ENCODE results near the gene FFAR1. TPM values are rescaled to one million over a fixed set of nuclear protein-coding genes. Genes with fewer than 3 reads are reported as not detected.

FFAR1 gene
- total and polyA plus RNA-seq, 2 donors (not counting 1 experiment from before 2014, with no cell fraction given) = 3.0 to 17.9 TPM

GRCh38 chr19:35304036-35304435 is 43.7 kb upstream of the FFAR1 start:
- no peak overlapping the region for H3K27ac Mint-ChIP-seq

GRCh38 chr19:35305181-35305580 is 42.5 kb upstream of the FFAR1 start:
- Histone ChIP-seq H3K9me3 (ENCODE audit: control extremely low read depth in 1 of 3, control insufficient read depth in 2 of 3, insufficient read depth in 1 of 3, low read length in 2 of 3) (no peaks in the 10 kb centered on the region), H3K4me3 (ENCODE audit: control extremely low read depth in 1 of 5, extremely low read depth in 1 of 5, insufficient read depth in 1 of 5, low read depth in 2 of 5, low read length in 4 of 5) (no peak overlapping the region), H3K79me2 (ENCODE audit: control insufficient read depth, insufficient read depth, low read length) (peaks cover 22% of the 10 kb centered on the region), H3K36me3 (replicated peaks in 1 of 2; ENCODE audit: control extremely low read depth in 1 of 2, control insufficient read depth in 1 of 2, extremely low read depth in 1 of 2, insufficient read depth in 2 of 2, low read length in 1 of 2) (no peaks in the 10 kb centered on the region), H3K4me1 (ENCODE audit: control insufficient read depth in 2 of 2, insufficient read depth in 2 of 2, low read length in 2 of 2) (peaks cover 17 to 32% of the 10 kb centered on the region in 2 donors), H3K27ac (ENCODE audit: low read length in 2 of 2) (no peak overlapping the region), H3K9ac (ENCODE audit: low read length) (no peak overlapping the region), H4K20me1 (ENCODE audit: control insufficient read depth, insufficient read depth, low read length, poor library complexity, severe bottlenecking) (no peaks in the 10 kb centered on the region), H3K4me2 (replicated peaks; ENCODE audit: low read depth, low read length, poor library complexity, severe bottlenecking) (no peak overlapping the region), H2AFZ (ENCODE audit: insufficient read depth, low read depth, low read length, poor library complexity, severe bottlenecking) (no peak overlapping the region), H3K27me3 (replicated peaks in 1 of 4; ENCODE audit: control extremely low read depth in 1 of 4, control insufficient read depth in 3 of 4, insufficient read depth in 4 of 4, low read length in 3 of 4) (no peaks in the 10 kb centered on the region)
- H3K4me3 Mint-ChIP-seq = no peak overlapping the region
- CTCF ChIA-PET = interaction anchor here (0.6 to 5.0 kb wide), 13 partner anchors 9 to 190 kb away, joined by 3 to 35 read pairs (median 3); no protein-coding TSS in a partner anchor
- no peak for DNase-seq
- 100% methylated on average over 1 of the region's 6 CpGs for WGBS (ENCODE audit: insufficient coverage)
- TF ChIP-seq CTCF (IDR thresholded peaks at IDR 0.05) (no peak), EZH2 (IDR thresholded peaks at IDR 0.05; ENCODE audit: borderline replicate concordance, insufficient read depth, low read depth, low read length, poor library complexity, severe bottlenecking) (no peak)
- no peaks in the 10 kb centered on the region for H3K27me3 Mint-ChIP-seq
- intact Hi-C loops (cut with micrococcal nuclease) = no loop called here
- peak overlapping the region; percentile 46 for H3K27ac Mint-ChIP-seq
- POLR2A ChIA-PET = no interaction called here
- H3K9me3 Mint-ChIP-seq (ENCODE audit: insufficient read depth) = no peaks in the 10 kb centered on the region
- ATAC-seq (ENCODE audit: low read depth) = no peak
- H3K4me1 Mint-ChIP-seq = peaks cover 36% of the 10 kb centered on the region

More at GRCh38 chr19:35304036-35304435, 43.7 kb upstream of the FFAR1 start:
- ATAC-seq (ENCODE audit: low read depth) = no peak
- ChIA-PET POLR2A (no interaction called here), CTCF (interaction anchor here (1.0 kb wide), 1 partner anchor 14 kb away, joined by 3 read pairs; no protein-coding TSS in a partner anchor)
- H4K20me1 ChIP-seq (ENCODE audit: control insufficient read depth, insufficient read depth, low read length, poor library complexity, severe bottlenecking) = no peaks in the 10 kb centered on the region
- H3K36me3 ChIP-seq (replicated peaks in 1 of 2; ENCODE audit: control extremely low read depth in 1 of 2, control insufficient read depth in 1 of 2, extremely low read depth in 1 of 2, insufficient read depth in 2 of 2, low read length in 1 of 2) = no peaks in the 10 kb centered on the region
- no peaks in the 10 kb centered on the region for H3K9me3 ChIP-seq (ENCODE audit: control extremely low read depth in 1 of 3, control insufficient read depth in 2 of 3, insufficient read depth in 1 of 3, low read length in 2 of 3)
- DNase-seq = no peak
- peaks cover 15% of the 10 kb centered on the region for H3K79me2 ChIP-seq (ENCODE audit: control insufficient read depth, insufficient read depth, low read length)
- no peaks in the 10 kb centered on the region for H3K27me3 Mint-ChIP-seq
- H2AFZ ChIP-seq (ENCODE audit: insufficient read depth, low read depth, low read length, poor library complexity, severe bottlenecking) = no peak overlapping the region
- H3K9ac ChIP-seq (ENCODE audit: low read length) = no peak overlapping the region
- H3K4me1 ChIP-seq (ENCODE audit: control insufficient read depth in 2 of 2, insufficient read depth in 2 of 2, low read length in 2 of 2) = peaks cover 16 to 31% of the 10 kb centered on the region in 2 donors
- no peak overlapping the region for H3K4me3 ChIP-seq (ENCODE audit: control extremely low read depth in 1 of 5, extremely low read depth in 1 of 5, insufficient read depth in 1 of 5, low read depth in 2 of 5, low read length in 4 of 5)
- no peaks in the 10 kb centered on the region for H3K27me3 ChIP-seq (replicated peaks in 1 of 4; ENCODE audit: control extremely low read depth in 1 of 4, control insufficient read depth in 3 of 4, insufficient read depth in 4 of 4, low read length in 3 of 4)
- H3K27ac ChIP-seq (ENCODE audit: low read length in 2 of 2) = no peak overlapping the region
- no peak for TF ChIP-seq CTCF (IDR thresholded peaks at IDR 0.05)
- no peak for TF ChIP-seq EZH2 (IDR thresholded peaks at IDR 0.05; ENCODE audit: borderline replicate concordance, insufficient read depth, low read depth, low read length, poor library complexity, severe bottlenecking)
- no peak overlapping the region for H3K4me2 ChIP-seq (replicated peaks; ENCODE audit: low read depth, low read length, poor library complexity, severe bottlenecking)
- H3K4me3 Mint-ChIP-seq = no peak overlapping the region
- peaks cover 33% of the 10 kb centered on the region for H3K4me1 Mint-ChIP-seq
- intact Hi-C loops (cut with micrococcal nuclease) = no loop called here
- WGBS (ENCODE audit: insufficient coverage) = 95% methylated on average over 10 of the region's 11 CpGs
- H3K9me3 Mint-ChIP-seq (ENCODE audit: insufficient read depth) = no peaks in the 10 kb centered on the region
